GM12878 (cell line): ENCODE measurements around the gene PRKCG.

Experiments used
- BRCA1 ChIP-seq: IDR thresholded peaks from 2 replicates; pipeline ENCODE4 v1.6.1; 2011; ENCODE audit warnings: low read depth, low read length, improper control_type of control experiment
- RELA ChIP-seq: fragments of 450-650 bp; IDR thresholded peaks from 2 replicates; pipeline ENCODE4 v1.8.0; 2014; ENCODE audit warnings: borderline replicate concordance; ENCODE audit not compliant: partially characterized antibody
- USF1 ChIP-seq: IDR thresholded peaks from 2 replicates; pipeline ENCODE4 v1.6.1; 2011; ENCODE audit warnings: borderline replicate concordance, low read depth, mild to moderate bottlenecking, moderate library complexity, mixed read lengths, low read length; ENCODE audit not compliant: insufficient read depth; ENCODE audit errors: extremely low read length

- TF ChIP-seq RELA = no peak
- TF ChIP-seq BRCA1 = no peak
- no peak for TF ChIP-seq USF1
Measured at GRCh38 chr19:53880711-53881481, 1.1 kb upstream of the PRKCG start.
